Measurements from ENCODE around the gene RILP. TPM values are rescaled to one million over a fixed set of nuclear protein-coding genes. Genes with fewer than 3 reads are reported as not detected.

Gene RILP
- total RNA-seq, 4 donors from 2014 or later = 24.6 to 94.8 (median 46.5) TPM

DNA sequence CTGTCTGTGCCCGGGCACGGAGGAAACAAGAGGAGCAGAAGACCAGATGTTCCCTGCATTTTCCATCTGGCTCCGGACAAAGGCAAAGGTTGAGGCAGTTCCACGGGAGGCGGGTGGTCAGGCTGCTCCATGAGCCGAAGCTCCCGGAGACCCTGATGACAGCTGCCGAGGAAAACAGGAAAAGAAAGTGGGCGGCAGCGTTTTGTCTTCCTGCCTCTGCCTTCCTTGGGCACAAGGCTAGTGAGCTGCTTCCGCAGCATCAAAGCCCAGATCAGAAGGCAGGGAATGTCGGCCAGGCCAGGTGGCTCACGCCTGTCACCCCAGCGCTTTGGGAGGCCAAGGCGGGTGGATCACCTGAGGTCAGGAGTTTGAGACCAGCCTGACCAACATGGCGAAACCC, 37.3 kb downstream of the RILP start:
- TF ChIP-seq, protein P1, sequence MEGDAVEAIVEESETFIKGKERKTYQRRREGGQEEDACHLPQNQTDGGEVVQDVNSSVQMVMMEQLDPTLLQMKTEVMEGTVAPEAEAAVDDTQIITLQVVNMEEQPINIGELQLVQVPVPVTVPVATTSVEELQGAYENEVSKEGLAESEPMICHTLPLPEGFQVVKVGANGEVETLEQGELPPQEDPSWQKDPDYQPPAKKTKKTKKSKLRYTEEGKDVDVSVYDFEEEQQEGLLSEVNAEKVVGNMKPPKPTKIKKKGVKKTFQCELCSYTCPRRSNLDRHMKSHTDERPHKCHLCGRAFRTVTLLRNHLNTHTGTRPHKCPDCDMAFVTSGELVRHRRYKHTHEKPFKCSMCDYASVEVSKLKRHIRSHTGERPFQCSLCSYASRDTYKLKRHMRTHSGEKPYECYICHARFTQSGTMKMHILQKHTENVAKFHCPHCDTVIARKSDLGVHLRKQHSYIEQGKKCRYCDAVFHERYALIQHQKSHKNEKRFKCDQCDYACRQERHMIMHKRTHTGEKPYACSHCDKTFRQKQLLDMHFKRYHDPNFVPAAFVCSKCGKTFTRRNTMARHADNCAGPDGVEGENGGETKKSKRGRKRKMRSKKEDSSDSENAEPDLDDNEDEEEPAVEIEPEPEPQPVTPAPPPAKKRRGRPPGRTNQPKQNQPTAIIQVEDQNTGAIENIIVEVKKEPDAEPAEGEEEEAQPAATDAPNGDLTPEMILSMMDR (IDR thresholded peaks at IDR 0.05; ENCODE audit: low read depth) = no peak

DNA sequence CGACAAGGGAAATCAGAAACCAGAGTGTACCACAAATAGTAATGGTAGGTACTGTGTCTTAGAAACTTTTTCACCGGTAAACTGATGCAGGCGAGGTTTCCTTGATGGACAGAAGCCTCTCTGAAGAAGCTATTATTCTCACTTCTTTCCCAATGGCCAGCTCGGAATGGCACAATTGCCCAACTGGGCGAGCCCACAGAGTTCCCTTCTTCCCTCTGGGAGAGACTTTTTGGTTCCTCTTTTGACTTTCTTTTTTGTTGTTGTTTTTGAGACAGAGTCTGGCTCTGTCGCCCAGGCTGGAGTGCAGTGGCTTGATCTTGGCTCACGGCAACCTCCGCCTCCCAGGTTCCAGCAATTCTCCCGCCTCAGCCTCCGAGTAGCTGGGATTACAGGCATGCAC, 38.0 kb downstream of the RILP start:
- TF ChIP-seq, protein P1 (IDR thresholded peaks at IDR 0.05; ENCODE audit: low read depth) = no peak

GRCh38 chr17:1608676-1609075, 41.0 kb downstream of the RILP start:
- TF ChIP-seq, protein P1 (IDR thresholded peaks at IDR 0.05; ENCODE audit: low read depth) = no peak

DNA sequence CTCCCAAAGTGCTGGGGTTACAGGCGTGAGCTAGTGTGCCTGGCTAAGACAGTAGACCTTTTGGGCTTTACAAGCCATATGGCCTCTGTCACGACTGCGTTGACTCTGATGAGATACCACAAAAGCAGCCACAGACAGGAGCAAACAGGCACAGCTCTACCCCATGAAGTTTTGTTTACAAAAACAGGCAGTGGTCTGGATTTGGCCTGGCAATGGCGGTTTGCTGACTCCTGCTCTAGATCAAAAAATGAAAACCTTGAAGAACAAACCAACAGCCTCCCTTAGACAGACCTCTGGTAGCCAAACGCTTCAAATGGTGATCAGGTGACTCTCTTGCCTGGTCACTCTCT, 41.7 kb downstream of the RILP start:
- TF ChIP-seq, protein P1 (IDR thresholded peaks at IDR 0.05; ENCODE audit: low read depth) = no peak

DNA sequence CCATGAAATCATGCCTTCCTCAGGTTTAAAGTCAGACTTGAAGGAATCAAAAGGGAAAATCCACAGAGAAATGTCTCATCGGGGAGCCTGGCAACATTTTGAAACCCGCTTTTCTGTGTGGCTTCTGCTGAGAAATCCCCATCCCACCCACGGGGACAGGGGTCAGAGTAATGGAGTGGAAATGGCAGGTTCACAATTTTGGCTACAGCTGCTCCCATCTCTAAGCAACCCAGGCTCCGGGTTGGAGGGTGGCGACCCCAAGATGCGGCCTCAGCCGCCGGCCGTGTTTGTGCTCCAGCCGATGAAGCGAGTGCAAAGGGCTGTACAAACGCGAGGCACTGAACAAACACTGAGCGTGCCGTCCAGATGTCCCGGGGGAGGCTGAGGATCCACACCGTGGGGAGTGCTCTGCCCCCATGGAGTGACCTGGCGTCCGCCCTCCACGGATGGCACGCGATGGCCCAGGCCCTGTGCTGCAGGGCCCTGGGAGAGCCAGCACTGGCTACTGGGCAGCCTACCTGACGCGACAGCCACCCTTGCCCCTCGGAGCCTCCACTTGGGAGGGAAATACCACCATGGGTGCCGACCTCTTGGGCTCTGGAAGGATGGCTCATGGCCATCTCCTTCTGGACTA, 43.2 kb downstream of the RILP start:
- TF ChIP-seq, protein P1 (IDR thresholded peaks at IDR 0.05; ENCODE audit: low read depth) = no peak

GRCh38 chr17:1605681-1606351, 43.9 kb downstream of the RILP start:
- TF ChIP-seq, protein P1 (IDR thresholded peaks at IDR 0.05; ENCODE audit: low read depth) = no peak

GRCh38 chr17:1604831-1605528, 44.7 kb downstream of the RILP start:
- TF ChIP-seq, protein P1 (IDR thresholded peaks at IDR 0.05; ENCODE audit: low read depth) = no peak

Measured in subcutaneous adipose tissue (tissue), 4 donors.